Neural progenitor cell (in vitro differentiated cells): Measurements from ENCODE around the gene RNF225. TPM values are rescaled to one million over a fixed set of nuclear protein-coding genes. Genes with fewer than 3 reads are reported as not detected.

Experiments
- DNase-seq: peaks from one replicate; pipeline ENCODE4 v3.0.0-alpha.2; 2016; ENCODE audit warnings: low spot score
- H2AFZ ChIP-seq: fragments of 200-600 bp; sonication (generic); replicated peaks from 2 replicates; pipeline ENCODE4 v1.6.1; 2016; ENCODE audit warnings: antibody characterized with exemption
- H3F3A ChIP-seq: fragments of 200-600 bp; sonication (generic); 2 replicates; pipeline ENCODE4 v1.6.1; 2016; ENCODE audit warnings: antibody characterized with exemption, low read depth
- H3K27ac ChIP-seq: fragments of 200-600 bp; sonication (generic); 2 replicates; pipeline ENCODE4 v1.5.1; 2016; ENCODE audit warnings: mild to moderate bottlenecking
- H3K27me3 ChIP-seq: fragments of 200-600 bp; sonication (generic); 2 replicates; pipeline ENCODE4 v1.6.1; 2016; ENCODE audit warnings: mild to moderate bottlenecking, moderate library complexity
- H3K36me3 ChIP-seq: fragments of 200-600 bp; sonication (generic); 2 replicates; pipeline ENCODE4 v1.5.1; 2016
- H3K4me1 ChIP-seq: fragments of 200-600 bp; sonication (generic); 2 replicates; pipeline ENCODE4 v1.6.1; 2016; ENCODE audit warnings: mixed run types
- H3K4me2 ChIP-seq: fragments of 200-600 bp; sonication (generic); 2 replicates; pipeline ENCODE4 v1.6.1; 2016
- H3K4me3 ChIP-seq: fragments of 200-600 bp; sonication (generic); 2 replicates; pipeline ENCODE4 v1.5.1; 2016
- H3K79me2 ChIP-seq: fragments of 200-600 bp; sonication (generic); 2 replicates; pipeline ENCODE4 v1.6.1; 2016; ENCODE audit warnings: low read depth
- H3K9ac ChIP-seq: fragments of 200-600 bp; sonication (generic); 2 replicates; pipeline ENCODE4 v1.6.1; 2016
- H3K9me3 ChIP-seq: fragments of 200-600 bp; sonication (generic); 2 replicates; pipeline ENCODE4 v1.5.1; 2016; ENCODE audit warnings: low read depth
- H4K20me1 ChIP-seq: fragments of 200-600 bp; sonication (generic); 2 replicates; pipeline ENCODE4 v1.6.1; 2016; ENCODE audit warnings: low read depth
- H3K27ac Mint-ChIP-seq: 3 replicates; pipeline ENCODE4 v1.8.0; 2021; ENCODE audit warnings: mixed read lengths
- H3K27me3 Mint-ChIP-seq: 2 replicates; pipeline ENCODE4 v1.8.0; 2022; ENCODE audit warnings: low read depth, mild to moderate bottlenecking, inconsistent platforms, moderate library complexity, mixed read lengths; ENCODE audit not compliant: insufficient read depth
- H3K36me3 Mint-ChIP-seq: 3 replicates; pipeline ENCODE4 v1.8.0; 2021; ENCODE audit warnings: mixed read lengths
- H3K4me1 Mint-ChIP-seq: 3 replicates; pipeline ENCODE4 v1.8.0; 2021; ENCODE audit warnings: mixed read lengths
- H3K4me3 Mint-ChIP-seq: 3 replicates; pipeline ENCODE4 v1.8.0; 2021; ENCODE audit warnings: mild to moderate bottlenecking, moderate library complexity, mixed read lengths
- H3K9me3 Mint-ChIP-seq: 3 replicates; pipeline ENCODE4 v1.8.0; 2020; ENCODE audit warnings: mixed read lengths
- EZH2 ChIP-seq: fragments of 200-600 bp; sonication (generic); IDR thresholded peaks from 2 replicates; pipeline ENCODE4 v1.6.1; 2017; ENCODE audit warnings: antibody characterized with exemption, mild to moderate bottlenecking, moderate library complexity
- EZH2phosphoT487 ChIP-seq: fragments of 200-600 bp; sonication (generic); IDR thresholded peaks from 2 replicates; pipeline ENCODE4 v1.6.1; 2017; ENCODE audit warnings: antibody characterized with exemption
- total RNA-seq: library from RNA; depleted of rRNA; stranded (reverse); fragments of >200 nt; gene quantifications from 2 replicates; pipeline ENCODE4 v1.2.3, GENCODE V29; 2015; ENCODE audit warnings: low replicate concordance
- TF ChIP-seq, protein P1 (sequence below): fragments of 200-600 bp; sonication (generic); IDR thresholded peaks from 2 replicates; pipeline ENCODE4 v1.5.1; 2017; ENCODE audit warnings: antibody characterized with exemption, mild to moderate bottlenecking

Gene RNF225
- total RNA-seq, 1 donor from 2014 or later: not detected

DNA sequence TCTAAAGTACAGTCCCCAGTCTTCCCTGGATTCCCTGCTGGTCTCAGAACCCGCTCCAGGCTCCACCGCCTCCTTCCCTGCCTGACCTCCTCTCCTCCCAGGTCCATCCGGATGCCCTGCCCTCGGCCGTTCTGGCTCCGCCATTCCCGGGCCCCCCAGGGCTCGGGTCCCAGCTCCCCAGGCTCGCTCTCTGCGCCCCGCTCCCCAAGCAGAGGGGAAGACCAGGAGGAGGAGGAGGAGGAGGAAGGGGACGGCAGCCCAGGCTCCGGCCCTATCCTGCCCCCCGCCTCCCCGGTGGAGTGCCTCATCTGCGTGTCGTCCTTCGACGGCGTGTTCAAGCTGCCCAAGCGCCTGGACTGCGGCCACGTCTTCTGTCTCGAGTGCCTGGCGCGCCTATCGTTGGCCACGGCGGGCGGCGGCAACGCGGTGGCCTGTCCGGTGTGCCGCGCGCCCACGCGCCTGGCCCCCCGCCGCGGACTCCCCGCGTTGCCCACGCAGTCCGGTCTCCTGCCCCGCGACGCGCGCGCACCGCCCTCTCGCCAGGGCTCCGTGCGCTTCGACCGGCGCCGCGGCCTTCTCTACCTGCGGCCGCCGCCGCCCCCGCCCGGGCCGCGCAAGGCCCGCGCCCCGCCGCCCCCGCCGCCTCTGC lies 647 bp downstream of the RNF225 start:
- Mint-ChIP-seq H3K4me1 (peaks cover 15% of the 10 kb centered on the region), H3K27ac (no peak overlapping the region), H3K4me3 (no peak overlapping the region), H3K9me3 (no peaks in the 10 kb centered on the region), H3K27me3 (no peaks in the 10 kb centered on the region), H3K36me3 (peaks cover 24% of the 10 kb centered on the region)
- Histone ChIP-seq H3K4me1 (peaks cover 3% of the 10 kb centered on the region), H3K4me2 (peak overlapping the region; percentile 78), H3K9me3 (no peaks in the 10 kb centered on the region), H3F3A (peaks cover 21% of the 10 kb centered on the region), H3K36me3 (no peaks in the 10 kb centered on the region), H4K20me1 (peaks cover 7% of the 10 kb centered on the region), H2AFZ (peak overlapping the region; percentile 76), H3K27me3 (peaks cover 23% of the 10 kb centered on the region), H3K27ac (no peak overlapping the region), H3K79me2 (peaks cover 9% of the 10 kb centered on the region), H3K9ac (no peak overlapping the region), H3K4me3 (peak overlapping the region; percentile 43)
- peak; percentile 61 for DNase-seq
- TF ChIP-seq, protein P1, sequence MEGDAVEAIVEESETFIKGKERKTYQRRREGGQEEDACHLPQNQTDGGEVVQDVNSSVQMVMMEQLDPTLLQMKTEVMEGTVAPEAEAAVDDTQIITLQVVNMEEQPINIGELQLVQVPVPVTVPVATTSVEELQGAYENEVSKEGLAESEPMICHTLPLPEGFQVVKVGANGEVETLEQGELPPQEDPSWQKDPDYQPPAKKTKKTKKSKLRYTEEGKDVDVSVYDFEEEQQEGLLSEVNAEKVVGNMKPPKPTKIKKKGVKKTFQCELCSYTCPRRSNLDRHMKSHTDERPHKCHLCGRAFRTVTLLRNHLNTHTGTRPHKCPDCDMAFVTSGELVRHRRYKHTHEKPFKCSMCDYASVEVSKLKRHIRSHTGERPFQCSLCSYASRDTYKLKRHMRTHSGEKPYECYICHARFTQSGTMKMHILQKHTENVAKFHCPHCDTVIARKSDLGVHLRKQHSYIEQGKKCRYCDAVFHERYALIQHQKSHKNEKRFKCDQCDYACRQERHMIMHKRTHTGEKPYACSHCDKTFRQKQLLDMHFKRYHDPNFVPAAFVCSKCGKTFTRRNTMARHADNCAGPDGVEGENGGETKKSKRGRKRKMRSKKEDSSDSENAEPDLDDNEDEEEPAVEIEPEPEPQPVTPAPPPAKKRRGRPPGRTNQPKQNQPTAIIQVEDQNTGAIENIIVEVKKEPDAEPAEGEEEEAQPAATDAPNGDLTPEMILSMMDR: no peak
- TF ChIP-seq EZH2phosphoT487 (peak; percentile 43), EZH2 (peak; percentile 65)

DNA sequence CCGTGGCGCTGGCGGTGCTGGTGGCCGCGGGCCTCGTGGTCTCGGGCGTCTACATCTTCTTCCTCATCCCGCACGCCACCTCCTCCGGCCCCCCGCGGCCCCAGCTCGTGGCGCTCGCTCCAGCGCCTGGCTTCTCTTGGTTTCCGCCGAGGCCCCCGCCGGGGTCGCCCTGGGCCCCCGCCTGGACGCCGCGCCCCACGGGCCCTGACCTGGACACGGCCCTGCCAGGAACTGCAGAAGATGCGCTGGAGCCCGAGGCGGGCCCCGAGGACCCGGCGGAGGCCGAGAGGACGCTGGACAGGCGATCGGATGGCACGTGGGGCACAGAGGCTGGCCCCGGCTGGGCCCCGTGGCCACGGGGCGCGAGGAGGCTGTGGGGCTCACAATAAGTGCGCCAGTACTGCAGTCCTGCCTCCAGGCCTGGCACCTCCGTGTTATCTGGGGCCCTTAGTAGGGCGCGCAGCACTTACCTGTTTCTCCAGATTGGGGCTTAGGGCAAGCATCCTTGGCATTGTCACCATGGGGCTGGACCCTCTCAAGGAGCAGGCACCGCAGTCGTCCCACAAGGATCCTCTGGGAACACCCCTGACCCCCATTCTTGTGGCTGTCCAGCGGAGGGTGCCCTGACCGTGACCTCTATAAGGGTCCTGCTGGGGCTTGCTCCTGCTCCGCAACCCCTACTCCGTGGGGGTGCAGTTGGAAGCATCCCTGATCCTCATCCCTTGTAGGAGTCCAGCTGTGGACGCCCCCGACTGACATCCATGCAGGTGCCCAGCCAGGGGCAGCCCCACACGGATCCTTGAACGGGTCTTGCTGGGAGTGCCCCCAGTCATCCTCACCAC lies 1.5 kb downstream of the RNF225 start:
- Histone ChIP-seq H3K4me3 (no peak overlapping the region), H3K4me1 (peaks cover 3% of the 10 kb centered on the region), H3K9ac (no peak overlapping the region), H3K79me2 (peaks cover 2% of the 10 kb centered on the region), H3K27me3 (peaks cover 23% of the 10 kb centered on the region), H4K20me1 (peaks cover 7% of the 10 kb centered on the region), H2AFZ (no peak overlapping the region), H3K9me3 (no peaks in the 10 kb centered on the region), H3K4me2 (peak overlapping the region; percentile 58), H3K27ac (no peak overlapping the region), H3F3A (peaks cover 21% of the 10 kb centered on the region), H3K36me3 (no peaks in the 10 kb centered on the region)
- no peak for DNase-seq
- Mint-ChIP-seq H3K9me3 (no peaks in the 10 kb centered on the region), H3K4me3 (no peak overlapping the region), H3K27ac (no peak overlapping the region), H3K4me1 (peaks cover 15% of the 10 kb centered on the region), H3K27me3 (no peaks in the 10 kb centered on the region), H3K36me3 (peaks cover 23% of the 10 kb centered on the region)
- TF ChIP-seq EZH2: peak; percentile 48
- TF ChIP-seq, protein P1: no peak

DNA sequence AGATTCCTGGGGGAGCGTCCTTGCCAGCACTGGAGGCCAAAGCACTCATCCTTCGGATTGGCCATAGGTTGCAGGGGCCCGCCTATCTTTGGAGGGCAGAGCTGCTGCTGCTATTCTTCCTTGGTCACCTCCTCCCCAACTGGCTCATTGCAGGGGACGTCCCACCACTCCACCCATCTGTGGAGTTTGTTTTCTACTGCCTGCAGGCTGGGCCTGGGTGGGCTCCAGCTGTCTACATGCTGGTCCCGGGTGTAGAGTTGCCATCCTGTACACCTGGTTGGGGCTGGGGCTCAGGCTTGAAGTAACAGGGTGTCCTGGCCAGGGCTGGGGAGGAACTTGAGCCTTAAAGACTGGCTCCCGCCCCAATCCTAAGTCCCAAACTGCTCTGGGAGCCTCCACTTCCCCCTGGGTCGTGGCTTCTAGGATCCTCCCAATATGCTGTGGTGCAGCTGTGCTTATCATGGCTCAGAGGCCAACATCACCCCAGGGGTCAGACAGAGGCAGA lies 2.1 kb downstream of the RNF225 start:
- H3K36me3 ChIP-seq: no peaks in the 10 kb centered on the region
- H3F3A ChIP-seq: peaks cover 26% of the 10 kb centered on the region
- Mint-ChIP-seq H3K27me3 (no peaks in the 10 kb centered on the region), H3K27ac (no peak overlapping the region), H3K4me3 (no peak overlapping the region), H3K9me3 (no peaks in the 10 kb centered on the region), H3K4me1 (peaks cover 15% of the 10 kb centered on the region), H3K36me3 (peaks cover 21% of the 10 kb centered on the region)
- H3K4me3 ChIP-seq: no peak overlapping the region
- H2AFZ ChIP-seq: no peak overlapping the region
- H3K27me3 ChIP-seq: peaks cover 23% of the 10 kb centered on the region
- peaks cover 7% of the 10 kb centered on the region for H3K79me2 ChIP-seq
- H3K4me1 ChIP-seq: peaks cover 3% of the 10 kb centered on the region
- H3K9ac ChIP-seq: no peak overlapping the region
- no peak overlapping the region for H3K4me2 ChIP-seq
- DNase-seq: no peak
- peaks cover 7% of the 10 kb centered on the region for H4K20me1 ChIP-seq
- no peak overlapping the region for H3K27ac ChIP-seq
- TF ChIP-seq EZH2: no peak
- TF ChIP-seq, protein P1: no peak
- no peak for TF ChIP-seq EZH2phosphoT487
- H3K9me3 ChIP-seq: no peaks in the 10 kb centered on the region
